ENCODE results near the gene FUCA1. TPM values are rescaled to one million over a fixed set of nuclear protein-coding genes. Genes with fewer than 3 reads are reported as not detected.

Gene FUCA1
- total and polyA plus RNA-seq, 10 of the 15 experiments (the other 5 are each of a cell fraction or from before 2014, with no cell fraction given): 33.3 to 117 (median 52.6) TPM

- TF ChIP-seq CREM (IDR thresholded peaks at IDR 0.05; ENCODE audit: low read depth): no peak
- TF ChIP-seq NKRF (conservative IDR thresholded peaks at IDR 0.05): no peak
- peak; percentile 94 for TF ChIP-seq ZSCAN29 (IDR thresholded peaks at IDR 0.05)
- no peak for TF ChIP-seq MXI1 (IDR thresholded peaks at IDR 0.05; ENCODE audit: low read depth, low read length)
- peak; percentile 73 for TF ChIP-seq POLR2A (IDR thresholded peaks at IDR 0.05; ENCODE audit: low read depth, low read length)
- no peak; the same call in 1 of the 2 replicates for TF ChIP-seq LARP7 (IDR thresholded peaks at IDR 0.05)
- no peak for TF ChIP-seq TCF3 (IDR thresholded peaks at IDR 0.05; ENCODE audit: borderline replicate concordance, insufficient read depth, low read depth, low read length)
- TF ChIP-seq CBX5 (IDR thresholded peaks at IDR 0.05; ENCODE audit: low read depth): no peak
- TF ChIP-seq RUNX3 (IDR thresholded peaks at IDR 0.05; ENCODE audit: low read length): peak; percentile 47; the same call in 1 of the 2 replicates
- TF ChIP-seq USF2 (IDR thresholded peaks at IDR 0.05; ENCODE audit: borderline replicate concordance, low read depth, low read length): peak; percentile 6; the same call in 1 of the 2 replicates
- TF ChIP-seq RCOR1 (conservative IDR thresholded peaks at IDR 0.05; ENCODE audit: low read depth, low read length): no peak
- no peak for TF ChIP-seq POLR2AphosphoS5 (IDR thresholded peaks at IDR 0.05; ENCODE audit: low read length)
- TF ChIP-seq MYC (IDR thresholded peaks at IDR 0.05; ENCODE audit: insufficient read depth, insufficient read length, insufficient replicate concordance, low read length, severe bottlenecking): no peak
- no peak for TF ChIP-seq SUZ12 (IDR thresholded peaks at IDR 0.05; ENCODE audit: unreplicated experiment)
- TF ChIP-seq ZBED1 (IDR thresholded peaks at IDR 0.05; ENCODE audit: borderline replicate concordance): no peak
- TF ChIP-seq TBL1XR1 (IDR thresholded peaks at IDR 0.05; ENCODE audit: low read depth, low read length): peak; percentile 29; the same call in 1 of the 2 replicates
Measured at GRCh38 chr1:23799570-23800399, 68.3 kb downstream of the FUCA1 start (continued).
